ENCODE data around the gene CACTIN.
"Not testable (repeated sequence)": the region's sequence is repeated elsewhere in the genome, so short reads cannot be mapped to it uniquely, and the experiment has no call there.

Gene CACTIN

DNA sequence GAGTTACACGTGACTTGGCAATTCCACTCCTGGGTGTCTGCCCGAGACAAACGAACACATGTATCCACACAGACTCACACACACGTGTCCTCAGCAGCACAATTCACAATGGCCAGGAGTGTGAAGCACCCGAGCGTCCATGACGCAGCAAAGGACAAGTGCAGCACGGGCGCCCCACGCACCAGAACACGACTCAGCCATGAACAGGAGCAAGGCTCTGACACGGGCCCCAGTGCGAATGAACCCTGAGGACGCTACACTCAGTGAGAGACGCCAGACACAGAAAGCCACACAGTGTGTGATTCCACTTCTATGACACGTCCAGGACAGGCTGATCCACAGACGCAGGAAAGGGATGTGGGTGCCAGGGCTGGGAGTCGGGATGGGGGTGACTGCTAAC, 37.2 kb upstream of the CACTIN start:
- in situ Hi-C loops (cut with MboI; ENCODE audit: low sequenced_read_pairs): no loop called here

DNA sequence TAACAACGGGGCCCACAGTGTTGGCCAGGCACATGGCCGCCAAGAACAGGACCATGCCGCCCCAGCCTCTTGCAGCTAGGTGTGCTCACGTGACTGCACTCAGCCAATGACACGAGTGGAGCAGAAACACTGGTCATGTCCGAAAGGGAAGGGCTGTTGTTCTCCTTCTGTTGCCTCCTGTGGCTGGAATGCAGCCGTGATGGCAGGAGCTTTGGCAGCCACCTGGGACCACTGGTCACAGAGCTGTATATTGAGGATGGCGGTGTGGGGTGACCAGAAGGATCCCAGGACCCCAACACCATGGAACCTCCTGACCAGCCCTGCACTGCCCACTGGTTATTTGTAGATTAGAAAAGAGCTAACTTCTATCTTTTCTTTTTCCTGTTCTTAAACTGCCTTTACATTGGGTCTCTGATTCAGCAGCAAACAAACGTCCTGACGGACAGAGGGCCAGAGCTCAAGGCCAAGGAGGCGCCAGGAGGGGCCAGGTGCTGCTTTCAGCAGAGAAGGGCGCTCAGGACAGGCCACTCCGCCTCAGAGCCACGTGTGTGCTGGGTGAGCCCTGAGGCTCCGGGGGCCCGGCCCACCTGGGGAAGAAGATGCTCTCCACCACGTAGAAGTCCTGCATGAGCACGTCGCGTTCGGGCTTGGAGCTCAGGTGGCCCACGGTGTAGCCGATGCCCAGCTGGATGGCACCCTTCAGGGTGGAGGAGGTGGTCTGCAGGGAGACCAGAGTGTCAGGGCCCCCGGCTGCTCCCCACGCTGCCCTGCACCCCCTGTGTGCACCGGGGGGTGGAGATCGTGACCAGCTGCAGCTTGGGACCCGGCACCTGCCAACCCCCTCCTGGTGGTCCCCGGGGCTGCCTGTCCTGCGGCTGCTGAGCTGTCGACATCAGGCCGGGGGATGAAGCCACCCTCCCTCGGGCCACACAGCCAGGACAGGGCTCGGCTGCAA, 35.0 kb upstream of the CACTIN start:
- in situ Hi-C loops (cut with MboI; ENCODE audit: low sequenced_read_pairs): no loop called here

DNA sequence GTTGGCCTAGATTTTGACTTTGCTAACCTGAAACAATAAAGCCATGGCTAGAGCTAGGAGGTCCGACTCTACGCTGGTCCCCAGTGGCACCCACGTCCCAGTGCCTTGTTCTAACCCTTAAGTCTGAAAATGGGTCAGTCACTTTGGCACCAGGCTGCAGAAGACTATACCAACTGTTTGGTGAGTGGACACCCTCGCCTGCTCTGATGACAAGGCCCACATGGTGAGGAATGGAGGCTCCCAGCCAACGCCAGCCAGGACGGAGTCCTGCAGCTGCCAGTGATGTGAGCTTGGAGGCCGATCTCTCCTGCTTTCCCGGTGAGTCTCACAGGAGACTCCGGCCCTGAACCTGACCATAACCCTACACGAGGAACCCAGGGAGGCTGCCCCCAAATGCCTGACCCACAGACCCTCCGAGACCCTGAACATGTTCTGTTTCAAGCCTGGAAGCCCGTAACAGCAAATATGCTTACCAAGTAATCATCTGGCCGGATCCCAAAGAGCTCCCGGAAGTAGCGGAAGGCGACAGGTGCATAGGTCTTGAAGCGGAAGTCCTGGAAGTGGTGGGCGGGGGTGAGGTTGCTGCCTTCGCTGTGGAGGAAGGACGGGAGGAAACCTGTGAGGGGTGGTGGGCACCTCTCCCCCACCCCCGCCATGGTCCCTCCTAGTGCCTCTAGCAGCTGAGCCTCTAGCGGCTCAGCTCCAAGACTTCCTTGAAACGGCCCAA, 34.1 kb upstream of the CACTIN start:
- in situ Hi-C loops (cut with MboI; ENCODE audit: low sequenced_read_pairs): no loop called here

DNA sequence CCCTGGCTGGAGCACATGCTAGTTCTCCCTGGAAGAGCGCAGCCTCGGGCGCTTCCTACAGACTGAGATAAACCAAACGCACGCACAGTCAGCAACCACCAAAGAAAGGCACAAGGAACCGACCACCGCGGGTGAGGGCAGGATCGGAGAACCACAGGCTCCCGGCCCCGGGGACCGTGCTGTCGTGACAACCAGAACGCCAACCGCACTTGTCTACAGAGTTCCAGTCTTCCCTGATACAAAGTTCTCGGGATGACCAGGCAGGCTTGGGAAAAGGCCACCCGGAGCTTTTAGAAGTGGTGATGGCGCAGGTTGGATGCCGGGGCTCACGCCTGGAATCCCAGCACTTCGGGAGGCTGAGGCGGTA, 33.1 kb upstream of the CACTIN start:
- in situ Hi-C loops (cut with MboI; ENCODE audit: low sequenced_read_pairs): no loop called here

DNA sequence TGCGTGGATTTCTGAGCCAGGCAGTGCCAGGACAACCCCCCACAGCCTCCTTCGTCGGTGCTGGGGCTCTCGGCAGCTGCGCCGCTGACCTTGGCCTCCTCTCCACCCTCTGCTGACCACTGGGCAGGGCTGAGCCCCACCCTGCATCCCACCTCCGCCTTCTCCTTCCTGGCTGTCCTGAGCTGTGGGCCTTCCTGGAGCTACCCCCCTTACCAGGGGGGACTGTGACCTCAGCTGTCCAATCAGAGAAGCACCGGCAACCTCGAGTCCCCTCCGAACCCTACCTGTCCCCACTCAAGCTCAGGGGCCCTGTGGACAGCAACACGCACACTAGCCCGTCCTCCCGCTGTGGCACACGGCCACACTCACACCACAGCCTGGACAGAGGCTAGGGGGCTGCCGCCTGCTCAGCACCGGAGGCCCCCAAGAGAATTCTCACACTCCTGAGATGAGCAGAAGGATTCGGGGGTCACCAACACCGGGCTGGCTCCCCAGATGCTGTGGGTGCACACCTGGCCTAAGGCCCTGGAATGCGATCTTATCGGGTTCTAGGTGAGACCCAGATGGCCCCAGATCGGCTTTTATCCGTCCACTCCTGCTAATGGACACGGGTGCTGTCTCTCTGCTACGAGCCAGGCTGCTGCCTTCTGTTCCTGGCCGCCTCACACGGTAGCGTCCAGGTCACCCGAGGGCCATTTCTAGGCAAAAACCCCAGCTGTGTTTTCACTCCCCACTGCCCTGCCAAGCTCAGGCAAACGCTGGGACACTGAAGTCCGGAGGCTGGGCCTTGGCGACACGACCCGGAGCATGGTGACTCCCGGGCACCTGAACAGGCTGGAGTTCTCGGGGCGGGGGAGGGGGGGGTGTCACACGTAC, 32.5 kb upstream of the CACTIN start:
- in situ Hi-C loops (cut with MboI; ENCODE audit: low sequenced_read_pairs): no loop called here

DNA sequence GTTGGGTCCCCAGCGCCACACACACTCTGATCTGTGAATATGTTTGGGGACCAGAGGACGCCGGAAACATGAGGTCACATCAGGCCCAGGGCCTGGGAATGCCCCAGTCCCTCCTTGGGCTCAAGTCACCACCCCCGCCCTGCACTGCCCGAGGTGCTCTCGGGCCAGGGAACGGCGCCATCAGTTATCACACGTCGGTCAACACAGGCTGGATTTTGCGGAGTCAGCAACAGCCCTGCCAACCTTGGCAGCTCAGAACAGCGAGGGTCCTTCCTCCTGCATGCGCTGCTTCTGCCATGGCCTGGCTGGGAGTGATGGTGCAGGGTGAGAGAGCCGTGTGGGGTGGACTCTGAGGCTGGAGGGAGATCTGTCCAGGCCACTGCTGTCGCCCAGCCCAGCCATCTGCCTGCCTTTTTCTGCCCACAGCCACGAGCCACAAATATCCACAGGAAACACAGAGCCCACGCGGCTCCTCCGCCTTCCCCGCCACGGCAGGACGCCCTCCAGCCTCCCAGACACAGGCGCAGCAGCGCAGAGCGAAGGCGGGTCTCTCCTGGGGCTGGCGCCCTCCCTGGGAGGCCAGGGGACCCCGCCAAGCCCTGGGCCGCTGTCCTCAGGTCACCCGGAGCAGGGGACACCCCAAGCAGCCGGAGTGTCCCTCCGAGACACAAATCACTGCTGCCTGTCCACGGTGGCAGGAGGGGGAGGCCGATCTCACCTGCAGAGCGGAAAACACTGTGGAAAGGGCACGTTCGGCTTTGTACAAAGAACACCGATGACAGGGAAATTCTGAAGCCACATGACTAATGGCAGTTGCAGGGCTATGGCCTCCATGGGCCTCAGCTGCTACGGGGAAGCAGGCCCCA, 31.6 kb upstream of the CACTIN start:
- in situ Hi-C loops (cut with MboI; ENCODE audit: low sequenced_read_pairs): no loop called here

DNA sequence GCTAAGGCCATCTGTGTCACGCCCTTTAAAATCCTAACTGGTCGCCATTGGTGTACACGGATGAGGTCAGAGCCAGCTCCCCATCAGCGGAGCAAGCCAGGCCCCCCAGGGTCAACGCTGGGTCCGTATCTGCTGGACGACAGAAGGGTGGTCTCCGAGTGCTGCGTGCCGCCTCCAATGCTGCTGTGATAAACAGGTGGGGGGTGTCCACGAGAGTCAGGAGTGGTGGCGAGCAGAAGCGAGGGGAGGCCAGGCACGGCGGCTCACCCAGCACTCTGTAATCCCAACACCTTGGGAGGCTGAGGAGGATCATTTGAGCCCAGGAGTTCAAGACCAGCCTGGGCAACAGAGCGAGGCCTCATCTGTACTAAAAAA, 30.8 kb upstream of the CACTIN start:
- in situ Hi-C loops (cut with MboI; ENCODE audit: low sequenced_read_pairs): no loop called here

DNA sequence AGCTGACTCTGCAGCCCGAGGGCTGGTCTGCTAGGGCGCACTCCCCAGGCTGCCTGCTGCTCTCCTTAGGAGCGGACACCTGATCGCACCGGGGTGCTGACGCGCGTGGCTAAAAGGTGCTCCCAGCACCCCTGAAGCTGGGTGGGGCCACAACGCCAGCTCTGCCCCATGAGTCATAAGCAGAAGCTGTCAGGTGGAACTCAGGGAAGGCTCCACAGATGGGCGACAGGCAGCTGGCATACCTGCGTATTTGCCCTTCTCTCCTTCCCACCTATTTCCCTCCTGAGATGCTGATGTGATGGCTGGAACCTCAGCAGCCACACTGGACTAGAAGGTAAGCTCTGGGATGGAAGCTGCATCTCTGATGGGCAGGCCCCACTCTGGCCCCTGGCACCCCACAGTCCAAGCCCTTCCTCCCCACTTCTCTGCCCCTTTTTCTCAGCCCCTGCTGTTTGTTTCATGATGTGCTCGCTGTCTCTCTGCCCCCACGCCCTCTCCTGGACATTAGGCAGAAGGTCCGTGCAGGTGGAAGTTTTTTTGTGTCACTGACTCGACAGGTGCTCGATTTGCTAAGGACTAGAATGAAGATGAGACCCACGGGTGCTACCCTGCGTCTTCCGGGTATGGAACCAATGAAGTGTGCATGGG, 30.3 kb upstream of the CACTIN start:
- in situ Hi-C loops (cut with MboI; ENCODE audit: low sequenced_read_pairs): no loop called here

DNA sequence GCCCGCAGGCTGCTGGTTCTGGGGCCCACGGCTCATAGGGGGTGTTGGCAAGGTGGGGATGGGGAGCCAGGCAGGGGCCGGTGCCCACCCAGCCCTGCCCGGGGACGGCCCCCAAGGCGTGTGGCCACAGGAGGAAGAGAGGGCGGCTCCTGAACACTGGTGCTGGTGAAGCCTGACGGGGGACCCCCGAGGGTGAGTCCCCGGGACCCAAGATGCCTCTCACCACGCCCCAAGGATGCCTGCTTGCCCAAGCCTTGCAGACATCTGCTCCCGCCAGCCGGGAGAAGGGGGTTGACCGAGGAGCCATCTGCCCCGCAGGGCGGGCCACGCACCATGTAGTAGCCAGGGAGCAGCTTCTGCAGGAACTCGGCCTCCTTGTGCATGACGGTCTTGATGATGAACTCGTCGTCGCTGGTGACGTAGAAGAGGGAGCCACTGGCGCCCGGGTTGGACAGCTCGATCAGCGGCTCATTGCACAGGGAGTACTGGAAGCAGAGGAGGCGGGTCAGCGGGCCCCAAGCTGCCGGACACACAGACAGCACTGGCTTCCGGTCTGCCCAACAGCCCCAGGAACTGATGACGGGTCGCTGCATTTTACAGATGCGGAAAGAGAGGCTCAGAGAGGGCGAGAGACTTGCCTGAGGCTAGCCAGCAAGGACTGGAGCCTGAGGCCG, 29.6 kb upstream of the CACTIN start:
- in situ Hi-C loops (cut with MboI; ENCODE audit: low sequenced_read_pairs): no loop called here

DNA sequence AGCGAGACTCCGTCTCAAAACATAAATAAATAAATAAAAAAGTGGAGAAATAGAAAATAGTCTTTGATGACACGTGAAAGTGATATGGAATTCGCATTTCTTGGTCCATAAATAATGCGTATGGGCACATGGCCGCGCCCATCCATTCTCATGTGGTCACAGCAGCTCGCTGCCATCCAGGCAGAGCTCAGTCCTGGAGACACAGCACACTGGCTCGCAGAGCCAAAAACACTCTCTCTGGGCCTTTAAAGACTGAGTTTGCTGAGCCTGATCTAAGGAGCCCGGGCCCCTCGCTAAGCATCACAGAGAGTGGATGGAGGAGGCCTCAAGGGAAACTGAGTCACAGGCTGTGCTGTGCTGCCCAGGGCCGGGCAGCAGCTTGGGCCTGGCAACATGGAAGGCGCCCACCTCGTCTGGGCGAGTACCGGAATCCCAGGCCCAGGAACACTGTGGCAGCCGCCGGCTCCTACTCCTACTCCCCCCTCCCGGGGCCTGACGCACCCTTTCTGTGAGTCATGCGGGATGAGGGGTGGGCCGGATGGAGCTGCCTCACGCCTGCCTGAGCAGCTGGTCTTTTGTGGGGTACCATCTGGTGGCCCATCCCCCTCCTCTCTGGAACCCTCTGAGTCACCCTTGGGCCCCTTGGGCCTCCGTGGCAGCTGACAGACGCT, 28.9 kb upstream of the CACTIN start:
- in situ Hi-C loops (cut with MboI; ENCODE audit: low sequenced_read_pairs): no loop called here

DNA sequence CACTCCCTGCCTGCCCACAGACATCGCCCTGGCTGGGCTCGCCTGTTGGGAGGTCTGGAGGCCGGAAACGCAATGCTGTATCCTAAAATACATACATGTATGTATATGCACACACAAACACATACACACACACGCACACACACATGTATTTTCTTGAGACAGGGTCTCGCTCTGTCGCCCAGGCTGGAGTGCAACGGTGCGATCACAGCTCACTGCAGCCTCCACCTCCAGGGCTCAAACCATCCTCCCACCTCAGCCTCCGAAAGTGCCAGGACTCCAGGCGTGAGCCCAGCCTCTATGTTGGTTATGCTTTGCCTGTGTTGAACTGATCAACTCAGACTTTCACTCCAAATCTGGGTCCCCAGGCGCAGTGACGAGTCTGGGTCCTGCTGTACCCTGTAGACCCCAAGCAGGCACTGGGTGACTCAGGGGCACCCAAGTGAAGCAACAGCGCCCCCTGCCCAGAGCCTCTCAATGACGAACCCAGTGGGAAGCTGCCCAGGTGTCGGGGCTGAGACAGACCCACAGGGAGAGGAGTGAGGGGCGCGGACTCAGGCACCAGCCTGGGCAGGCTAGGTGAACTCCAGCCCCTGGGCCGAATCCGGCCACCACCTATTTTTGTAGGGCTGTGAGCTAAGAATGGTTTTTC, 27.4 kb upstream of the CACTIN start:
- in situ Hi-C loops (cut with MboI; ENCODE audit: low sequenced_read_pairs): no loop called here

DNA sequence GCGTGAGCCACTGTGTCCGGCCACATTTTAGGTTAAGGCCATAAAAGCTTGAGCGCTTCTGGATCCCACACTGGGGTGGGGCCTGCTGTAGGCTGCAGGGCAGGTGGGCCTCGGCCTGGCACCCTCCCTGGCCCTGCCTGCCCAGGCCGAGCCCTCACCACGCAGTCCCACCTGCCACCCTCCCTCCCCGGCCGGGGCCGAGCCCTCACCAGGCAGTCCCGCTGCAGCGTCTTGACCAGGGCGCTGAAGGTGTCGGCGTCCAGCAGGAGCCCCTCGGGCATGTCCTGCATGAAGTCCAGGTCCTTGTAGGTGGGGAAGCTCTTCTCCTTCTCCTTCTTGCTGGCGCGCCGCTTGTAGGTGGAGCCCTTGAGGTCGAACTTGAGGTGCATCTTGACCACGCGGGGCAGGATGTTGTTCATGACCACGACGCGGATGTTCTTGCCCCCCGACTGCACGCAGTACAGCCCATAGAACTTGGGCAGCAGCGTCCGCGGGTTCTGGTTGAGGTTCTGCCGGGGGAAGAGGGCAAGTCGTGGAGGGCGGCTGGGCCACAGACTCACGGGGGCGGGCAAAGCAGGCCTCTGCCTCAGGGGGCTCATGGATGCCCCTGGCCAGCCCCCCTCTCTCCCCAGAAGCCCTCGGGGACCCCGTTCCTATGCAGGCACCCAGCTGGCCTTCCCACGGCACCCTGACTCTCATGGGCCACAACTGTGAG, 26.6 kb upstream of the CACTIN start:
- in situ Hi-C loops (cut with MboI; ENCODE audit: low sequenced_read_pairs): no loop called here

DNA sequence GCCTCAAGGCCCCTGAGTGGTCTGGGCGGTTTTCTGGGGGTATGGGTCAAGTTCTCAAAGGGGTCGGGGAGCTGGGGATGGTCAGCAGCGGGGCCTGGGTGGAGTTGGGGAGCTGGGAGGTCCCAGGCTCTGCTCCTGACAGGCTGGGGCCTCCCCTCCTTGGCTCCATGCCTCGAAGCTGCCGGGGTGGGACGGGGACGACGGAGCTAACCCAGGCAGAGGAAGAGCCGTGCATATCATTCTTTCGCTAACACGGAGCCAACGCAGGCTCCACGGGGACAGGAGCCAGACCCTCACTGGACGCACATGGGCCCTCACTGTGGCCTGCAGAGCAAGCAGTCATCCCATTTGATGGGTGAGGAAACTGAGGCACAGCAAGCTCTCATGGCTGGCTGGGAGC, 25.8 kb upstream of the CACTIN start:
- in situ Hi-C loops (cut with MboI; ENCODE audit: low sequenced_read_pairs): no loop called here

DNA sequence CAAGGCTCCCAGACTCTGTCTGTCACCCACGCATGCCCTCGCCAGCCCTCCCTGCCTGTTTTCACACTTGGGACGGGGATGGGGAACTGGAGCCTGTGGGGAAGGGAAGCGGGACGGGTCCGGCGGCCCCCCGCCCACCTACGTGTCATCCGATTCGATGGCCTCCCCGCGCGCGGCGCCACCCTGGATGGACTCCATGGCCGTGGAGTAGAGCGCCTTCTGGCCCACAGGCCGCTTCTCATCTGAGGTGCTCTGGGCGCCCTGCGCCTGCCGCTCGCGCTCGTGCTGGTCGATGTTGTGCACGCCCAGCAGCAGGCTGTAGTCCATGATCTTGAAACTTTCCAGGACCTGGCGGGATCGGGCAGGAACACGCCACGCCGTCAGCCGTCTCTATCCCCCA, 25.1 kb upstream of the CACTIN start:
- in situ Hi-C loops (cut with MboI; ENCODE audit: low sequenced_read_pairs): no loop called here

DNA sequence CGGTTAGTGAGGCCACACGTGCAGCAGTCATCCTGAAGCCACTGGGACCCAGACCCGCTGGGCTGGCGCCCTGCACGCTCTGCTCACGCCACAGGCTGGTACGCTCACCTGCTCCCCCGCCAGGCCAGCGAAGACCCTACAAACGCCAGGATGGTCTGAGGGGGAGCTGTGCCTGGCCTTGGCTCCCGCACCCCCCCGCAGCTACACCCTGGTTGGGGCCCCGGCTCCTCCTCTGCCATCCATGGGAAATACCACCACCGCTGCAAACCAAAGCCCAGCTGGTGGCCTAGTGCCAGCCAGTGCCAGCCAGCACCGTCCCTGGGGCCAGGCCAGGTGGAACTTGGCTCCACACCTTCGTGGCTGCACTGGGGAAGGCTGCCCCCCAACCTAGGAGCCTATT, 23.3 kb upstream of the CACTIN start:
- in situ Hi-C loops (cut with MboI; ENCODE audit: low sequenced_read_pairs): no loop called here

DNA sequence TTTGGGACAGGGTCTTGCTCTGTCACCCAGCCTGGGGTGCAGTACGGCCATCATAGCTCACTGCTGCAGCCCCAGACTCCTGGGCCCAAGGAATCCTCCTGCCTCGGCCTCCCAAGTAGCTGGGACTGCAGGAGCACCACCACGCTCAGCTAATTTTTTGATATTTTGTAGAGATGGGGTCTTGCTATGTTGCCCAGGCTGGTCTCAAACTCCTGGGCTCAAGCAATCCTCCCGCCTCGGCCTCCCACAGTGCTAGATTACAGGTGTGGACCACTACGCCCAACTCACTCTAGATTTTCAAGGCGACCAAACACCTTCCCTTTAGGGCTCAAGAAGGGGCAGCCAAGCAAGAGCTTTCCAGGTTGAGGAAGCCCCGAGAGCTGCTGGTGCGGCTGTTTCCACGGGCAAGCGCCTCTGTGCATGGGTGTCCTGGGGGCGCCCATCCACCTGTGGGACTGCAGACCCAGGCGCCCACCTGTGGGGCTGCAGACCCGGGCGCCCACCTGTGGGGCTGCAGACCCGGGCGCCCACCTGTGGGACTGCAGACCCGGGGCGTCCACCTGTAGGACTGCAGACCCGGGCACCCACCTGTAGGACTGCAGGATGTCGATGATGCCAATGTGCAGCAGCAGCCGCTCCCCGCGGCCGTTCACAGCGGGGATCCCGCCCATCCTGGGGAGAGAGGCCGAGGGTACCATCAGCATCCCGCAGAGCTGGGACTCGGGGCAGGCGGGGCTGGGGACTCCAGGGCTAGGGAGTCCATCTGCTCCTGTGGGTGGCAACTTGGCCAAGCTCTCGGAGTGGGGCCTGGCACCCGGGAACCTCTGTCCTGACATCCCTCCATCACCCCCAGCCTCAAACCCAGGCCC, 21.7 kb upstream of the CACTIN start:
- in situ Hi-C loops (cut with MboI; ENCODE audit: low sequenced_read_pairs): no loop called here

DNA sequence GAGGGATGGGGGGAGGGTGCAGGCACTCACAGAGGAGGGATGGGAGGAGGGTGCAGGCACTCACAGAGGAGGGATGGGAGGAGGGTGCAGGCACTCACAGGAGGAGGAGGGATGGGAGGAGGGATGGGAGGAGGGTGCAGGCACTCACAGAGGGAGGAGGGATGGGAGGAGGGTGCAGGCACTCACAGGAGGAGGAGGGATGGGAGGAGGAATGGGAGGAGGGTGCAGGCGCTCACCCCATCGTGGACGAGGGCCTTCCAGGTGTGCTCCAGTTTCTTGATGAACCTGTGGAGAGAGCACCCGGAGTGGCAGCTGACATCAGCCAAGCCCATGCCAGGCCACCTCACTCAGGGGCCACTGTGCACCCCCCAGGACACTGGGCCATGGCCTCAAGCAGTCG, 20.5 kb upstream of the CACTIN start:
- in situ Hi-C loops (cut with MboI; ENCODE audit: low sequenced_read_pairs): not testable (repeated sequence)

Data from HL-60/S4 treated with phorbol 12-myristate 13-acetate at 8.2 ng/mL for 4 days and 3 days (cell line).